HL-60 (cell line): ENCODE measurements around the gene CES5A.

Experiments used
- DNase-seq, 2 experiments: peaks; one replicate each; pipeline ENCODE4 v3.0.0-alpha.2; 2010 to 2020; ENCODE audit warnings: low read depth in 1 of 2, low spot score in 1 of 2
- H3K27ac ChIP-seq: fragments of 250-450 bp; sonication (Bioruptor Pico); replicated peaks from 2 replicates; pipeline ENCODE4 v1.5.1; 2020; ENCODE audit warnings: mild to moderate bottlenecking, moderate library complexity
- H3K27me3 ChIP-seq: fragments of 250-450 bp; sonication (Bioruptor Pico); 2 replicates; pipeline ENCODE4 v1.5.1; 2021; ENCODE audit warnings: mild to moderate bottlenecking, moderate library complexity; ENCODE audit not compliant: insufficient read depth, poor library complexity, severe bottlenecking
- H3K4me3 ChIP-seq: replicated peaks from 2 replicates; pipeline ENCODE4 v1.5.1; 2011; ENCODE audit warnings: mild to moderate bottlenecking, control low read depth, low read length; ENCODE audit not compliant: insufficient read depth
- GABPA ChIP-seq: IDR thresholded peaks from 2 replicates; pipeline ENCODE4 v1.6.1; 2012; ENCODE audit warnings: low read depth
- POLR2AphosphoS5 ChIP-seq: IDR thresholded peaks from 2 replicates; pipeline ENCODE4 v1.6.1; 2012; ENCODE audit warnings: low read depth
- SPI1 ChIP-seq: IDR thresholded peaks from 2 replicates; pipeline ENCODE4 v1.6.1; 2012; ENCODE audit warnings: low read depth, mild to moderate bottlenecking, borderline replicate concordance
- TF ChIP-seq, protein P1 (sequence below): IDR thresholded peaks from one replicate; pipeline ENCODE4 v1.5.1; 2011; ENCODE audit warnings: low read length, control low read depth, inconsistent platforms; ENCODE audit not compliant: insufficient read depth
- TF ChIP-seq, protein P2 (sequence below): IDR thresholded peaks from 2 replicates; pipeline ENCODE4 v1.6.1; 2012; ENCODE audit warnings: low read depth; ENCODE audit not compliant: insufficient replicate concordance

CES5A gene

DNA sequence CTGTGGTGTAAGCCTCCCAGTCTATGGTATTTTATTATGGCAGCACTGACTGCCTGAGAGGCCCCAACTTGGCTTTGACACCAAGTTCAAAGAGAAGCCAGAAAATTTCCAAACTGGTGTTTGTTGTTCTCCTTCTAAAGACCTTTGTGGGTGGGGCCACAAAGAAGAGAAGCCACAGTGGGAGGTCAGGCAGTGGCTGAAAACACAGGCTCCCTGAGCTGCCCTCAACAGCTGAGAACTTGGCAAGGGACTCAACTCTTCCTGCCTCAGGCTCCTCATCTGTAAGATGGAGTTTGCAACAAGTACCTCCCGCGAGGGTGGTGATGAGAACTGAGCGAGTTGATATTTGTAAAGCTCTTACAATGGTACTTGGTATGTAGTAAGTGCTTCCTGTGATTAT, 18.2 kb downstream of the CES5A start:
- Histone ChIP-seq H3K27me3 (peaks cover 2% of the 10 kb centered on the region), H3K27ac (no peak overlapping the region), H3K4me3 (no peak overlapping the region)
- TF ChIP-seq SPI1 (no peak), POLR2AphosphoS5 (no peak), GABPA (no peak)
- TF ChIP-seq, protein P1, sequence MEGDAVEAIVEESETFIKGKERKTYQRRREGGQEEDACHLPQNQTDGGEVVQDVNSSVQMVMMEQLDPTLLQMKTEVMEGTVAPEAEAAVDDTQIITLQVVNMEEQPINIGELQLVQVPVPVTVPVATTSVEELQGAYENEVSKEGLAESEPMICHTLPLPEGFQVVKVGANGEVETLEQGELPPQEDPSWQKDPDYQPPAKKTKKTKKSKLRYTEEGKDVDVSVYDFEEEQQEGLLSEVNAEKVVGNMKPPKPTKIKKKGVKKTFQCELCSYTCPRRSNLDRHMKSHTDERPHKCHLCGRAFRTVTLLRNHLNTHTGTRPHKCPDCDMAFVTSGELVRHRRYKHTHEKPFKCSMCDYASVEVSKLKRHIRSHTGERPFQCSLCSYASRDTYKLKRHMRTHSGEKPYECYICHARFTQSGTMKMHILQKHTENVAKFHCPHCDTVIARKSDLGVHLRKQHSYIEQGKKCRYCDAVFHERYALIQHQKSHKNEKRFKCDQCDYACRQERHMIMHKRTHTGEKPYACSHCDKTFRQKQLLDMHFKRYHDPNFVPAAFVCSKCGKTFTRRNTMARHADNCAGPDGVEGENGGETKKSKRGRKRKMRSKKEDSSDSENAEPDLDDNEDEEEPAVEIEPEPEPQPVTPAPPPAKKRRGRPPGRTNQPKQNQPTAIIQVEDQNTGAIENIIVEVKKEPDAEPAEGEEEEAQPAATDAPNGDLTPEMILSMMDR: no peak
- TF ChIP-seq, protein P2, sequence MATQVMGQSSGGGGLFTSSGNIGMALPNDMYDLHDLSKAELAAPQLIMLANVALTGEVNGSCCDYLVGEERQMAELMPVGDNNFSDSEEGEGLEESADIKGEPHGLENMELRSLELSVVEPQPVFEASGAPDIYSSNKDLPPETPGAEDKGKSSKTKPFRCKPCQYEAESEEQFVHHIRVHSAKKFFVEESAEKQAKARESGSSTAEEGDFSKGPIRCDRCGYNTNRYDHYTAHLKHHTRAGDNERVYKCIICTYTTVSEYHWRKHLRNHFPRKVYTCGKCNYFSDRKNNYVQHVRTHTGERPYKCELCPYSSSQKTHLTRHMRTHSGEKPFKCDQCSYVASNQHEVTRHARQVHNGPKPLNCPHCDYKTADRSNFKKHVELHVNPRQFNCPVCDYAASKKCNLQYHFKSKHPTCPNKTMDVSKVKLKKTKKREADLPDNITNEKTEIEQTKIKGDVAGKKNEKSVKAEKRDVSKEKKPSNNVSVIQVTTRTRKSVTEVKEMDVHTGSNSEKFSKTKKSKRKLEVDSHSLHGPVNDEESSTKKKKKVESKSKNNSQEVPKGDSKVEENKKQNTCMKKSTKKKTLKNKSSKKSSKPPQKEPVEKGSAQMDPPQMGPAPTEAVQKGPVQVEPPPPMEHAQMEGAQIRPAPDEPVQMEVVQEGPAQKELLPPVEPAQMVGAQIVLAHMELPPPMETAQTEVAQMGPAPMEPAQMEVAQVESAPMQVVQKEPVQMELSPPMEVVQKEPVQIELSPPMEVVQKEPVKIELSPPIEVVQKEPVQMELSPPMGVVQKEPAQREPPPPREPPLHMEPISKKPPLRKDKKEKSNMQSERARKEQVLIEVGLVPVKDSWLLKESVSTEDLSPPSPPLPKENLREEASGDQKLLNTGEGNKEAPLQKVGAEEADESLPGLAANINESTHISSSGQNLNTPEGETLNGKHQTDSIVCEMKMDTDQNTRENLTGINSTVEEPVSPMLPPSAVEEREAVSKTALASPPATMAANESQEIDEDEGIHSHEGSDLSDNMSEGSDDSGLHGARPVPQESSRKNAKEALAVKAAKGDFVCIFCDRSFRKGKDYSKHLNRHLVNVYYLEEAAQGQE: no peak
- no peak for DNase-seq

DNA sequence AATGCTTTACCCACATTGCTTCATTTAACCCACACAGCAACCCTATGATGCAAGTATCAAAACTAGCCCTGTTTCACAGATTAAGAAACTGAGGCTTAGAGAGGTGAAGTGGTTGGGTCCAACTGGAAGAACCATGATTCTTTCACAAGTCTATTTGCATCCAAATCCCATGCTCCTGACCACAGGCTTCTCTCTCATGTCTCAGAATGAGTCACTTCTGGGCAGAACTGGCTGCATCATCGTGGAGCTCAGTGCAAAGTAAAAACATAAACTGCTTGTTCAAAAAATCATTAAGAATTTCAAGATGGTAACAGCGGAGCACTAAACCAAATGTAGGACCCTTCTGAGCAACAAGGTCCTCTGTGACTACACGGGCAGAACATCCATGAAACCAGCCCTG, 22.1 kb downstream of the CES5A start:
- Histone ChIP-seq H3K4me3 (no peak overlapping the region), H3K27me3 (peaks cover 2% of the 10 kb centered on the region), H3K27ac (no peak overlapping the region)
- DNase-seq: no peak
- TF ChIP-seq POLR2AphosphoS5: no peak
- TF ChIP-seq, protein P2: no peak
- TF ChIP-seq, protein P1: no peak
- no peak for TF ChIP-seq GABPA
- no peak for TF ChIP-seq SPI1

DNA sequence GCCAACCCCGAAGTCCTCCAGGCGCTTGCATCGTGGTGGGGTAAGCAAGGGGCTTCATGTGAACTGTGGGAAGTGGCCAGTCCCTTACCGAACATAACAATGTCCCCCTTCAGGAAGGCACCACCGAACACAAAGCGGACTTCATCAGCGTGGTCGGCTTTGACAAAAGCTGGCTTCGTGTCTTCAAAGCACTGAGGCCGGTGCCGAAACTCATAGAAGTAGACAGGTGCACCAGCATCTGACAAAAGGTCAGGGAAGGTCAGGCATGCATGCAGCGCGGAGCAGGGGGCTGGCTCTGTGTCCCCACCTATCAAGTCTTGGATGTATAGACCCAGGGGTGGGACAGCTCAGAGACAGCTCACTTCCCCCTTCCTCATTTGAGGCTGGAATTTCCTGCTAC, 25.6 kb downstream of the CES5A start:
- H3K27me3 ChIP-seq: peaks cover 5% of the 10 kb centered on the region
- TF ChIP-seq, protein P1: no peak
- TF ChIP-seq, protein P2: no peak
- no peak for TF ChIP-seq SPI1
- TF ChIP-seq POLR2AphosphoS5: no peak
- TF ChIP-seq GABPA: no peak

More for the DNA sequence above, 25.6 kb downstream of the CES5A start:
- no peak overlapping the region for H3K27ac ChIP-seq
- no peak for DNase-seq
- no peak overlapping the region for H3K4me3 ChIP-seq
